HepG2 (cell line): Measurements from ENCODE around the gene POLE3. TPM values are rescaled to one million over a fixed set of nuclear protein-coding genes. Genes with fewer than 3 reads are reported as not detected.

Source experiments
- HOXA5 ChIP-seq: sonication (generic); formaldehyde crosslinking; IDR thresholded peaks from 2 replicates; pipeline ENCODE4 v1.4.0; 2020; ENCODE audit warnings: missing genetic modification reagents
- MTF1 ChIP-seq: sonication (generic); formaldehyde crosslinking; IDR thresholded peaks from 2 replicates; pipeline ENCODE4 v1.5.0; 2020; ENCODE audit warnings: missing genetic modification reagents
- ZNF331 ChIP-seq: sonication (generic); formaldehyde crosslinking; IDR thresholded peaks from 2 replicates; pipeline ENCODE4 v1.4.0; 2020; ENCODE audit warnings: missing genetic modification reagents
- ZNF44 ChIP-seq: sonication (generic); formaldehyde crosslinking; IDR thresholded peaks from 2 replicates; pipeline ENCODE4 v1.5.1; 2020; ENCODE audit warnings: mild to moderate bottlenecking, missing genetic modification reagents
- ZNF703 ChIP-seq: sonication (generic); formaldehyde crosslinking; IDR thresholded peaks from 2 replicates; pipeline ENCODE4 v1.5.1; 2020; ENCODE audit warnings: missing genetic modification reagents, mild to moderate bottlenecking, moderate library complexity, borderline replicate concordance
- ZNF790 ChIP-seq: sonication (generic); formaldehyde crosslinking; IDR thresholded peaks from 2 replicates; pipeline ENCODE4 v1.8.0; 2022; ENCODE audit warnings: missing genetic modification reagents, mild to moderate bottlenecking, borderline replicate concordance
- polyA plus RNA-seq, 8 experiments: library from polyadenylated mRNA; depleted of rRNA in 3 of 8; stranded (reverse) in 7 of 8; unstranded in 1 of 8; fragments of >200 nt; fragmentation: Illumina TruSeq in 4 of 8; extraction: Trizol in 4 of 8; gene quantifications; 2 replicates each; pipeline versions ENCODE4 v1.2.1 to v1.2.3, GENCODE V29; 2011 to 2016; ENCODE audit warnings: low read depth in 4 of 8, missing spikeins in 1 of 8, mixed read lengths in 1 of 8; ENCODE audit not compliant: insufficient read depth in 1 of 8
- total RNA-seq, 5 experiments: library from RNA; depleted of rRNA; stranded (reverse); fragments of >200 nt; fragmentation: Illumina TruSeq; extraction: Trizol; gene quantifications; 2 replicates each; pipeline ENCODE4 v1.2.3, GENCODE V29; 2016; ENCODE audit warnings: low read depth in 1 of 5
- TF ChIP-seq, protein P1 (sequence below): sonication (generic); formaldehyde crosslinking; IDR thresholded peaks from 2 replicates; pipeline ENCODE4 v1.9.0; 2021; ENCODE audit warnings: mild to moderate bottlenecking, missing genetic modification reagents
- TF ChIP-seq, protein P2 (sequence below): conservative IDR thresholded peaks from 2 replicates; pipeline ENCODE4 v1.6.1; 2018; ENCODE audit warnings: missing genetic modification reagents
- TF ChIP-seq, protein P3 (sequence below): sonication (generic); formaldehyde crosslinking; IDR thresholded peaks from 2 replicates; pipeline ENCODE4 v1.4.0; 2020; ENCODE audit warnings: low read depth, missing genetic modification reagents
- TF ChIP-seq, protein P4 (sequence below), 2 experiments: sonication (generic) in 1 of 2; formaldehyde crosslinking in 1 of 2; IDR thresholded peaks; 2 replicates each; pipeline versions ENCODE4 v1.6.1 to v1.9.0; 2014 to 2022; ENCODE audit warnings: antibody characterized with exemption in 1 of 2, borderline replicate concordance in 1 of 2, inconsistent platforms in 1 of 2, low read depth in 1 of 2, missing genetic modification reagents in 1 of 2

The POLE3 gene
- total and polyA plus RNA-seq, 2 of the 13 experiments (the other 11 are each of a cell fraction or from before 2014, with no cell fraction given) = 36.0 to 77.2 TPM

DNA sequence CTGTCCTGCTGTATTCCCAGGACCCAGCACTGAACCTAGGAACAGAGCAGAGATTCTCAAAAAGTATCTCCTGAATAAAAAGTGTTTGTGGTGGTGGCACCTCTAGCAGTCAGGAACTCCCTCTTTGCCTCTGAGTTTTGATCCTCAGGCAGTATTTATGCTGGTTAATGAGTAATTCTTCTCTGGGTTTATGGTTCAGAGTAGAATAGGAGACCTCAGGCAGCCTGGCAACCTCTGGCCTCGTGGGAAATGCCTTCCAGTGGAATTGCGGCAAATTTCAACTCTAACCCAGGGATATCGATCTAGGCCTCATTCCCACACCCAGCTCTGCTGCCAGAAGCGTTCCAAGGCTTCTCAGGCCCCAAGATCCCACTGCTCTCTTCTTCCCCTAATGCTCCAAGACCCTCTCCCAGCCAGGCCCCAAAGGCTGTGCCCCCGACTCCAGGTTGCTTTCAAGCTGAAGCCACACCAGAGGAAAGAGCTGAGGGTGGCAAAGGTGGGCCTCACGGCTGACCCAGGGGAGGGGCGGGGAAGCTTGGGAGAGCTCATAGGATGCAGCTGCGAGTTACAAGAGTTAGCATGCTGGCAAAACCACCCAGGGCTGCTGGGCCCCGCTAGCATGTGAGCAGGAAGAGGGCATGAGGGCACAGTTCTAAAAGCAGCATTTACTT is 22.8 kb downstream of the POLE3 start (continued):
- TF ChIP-seq, protein P1, sequence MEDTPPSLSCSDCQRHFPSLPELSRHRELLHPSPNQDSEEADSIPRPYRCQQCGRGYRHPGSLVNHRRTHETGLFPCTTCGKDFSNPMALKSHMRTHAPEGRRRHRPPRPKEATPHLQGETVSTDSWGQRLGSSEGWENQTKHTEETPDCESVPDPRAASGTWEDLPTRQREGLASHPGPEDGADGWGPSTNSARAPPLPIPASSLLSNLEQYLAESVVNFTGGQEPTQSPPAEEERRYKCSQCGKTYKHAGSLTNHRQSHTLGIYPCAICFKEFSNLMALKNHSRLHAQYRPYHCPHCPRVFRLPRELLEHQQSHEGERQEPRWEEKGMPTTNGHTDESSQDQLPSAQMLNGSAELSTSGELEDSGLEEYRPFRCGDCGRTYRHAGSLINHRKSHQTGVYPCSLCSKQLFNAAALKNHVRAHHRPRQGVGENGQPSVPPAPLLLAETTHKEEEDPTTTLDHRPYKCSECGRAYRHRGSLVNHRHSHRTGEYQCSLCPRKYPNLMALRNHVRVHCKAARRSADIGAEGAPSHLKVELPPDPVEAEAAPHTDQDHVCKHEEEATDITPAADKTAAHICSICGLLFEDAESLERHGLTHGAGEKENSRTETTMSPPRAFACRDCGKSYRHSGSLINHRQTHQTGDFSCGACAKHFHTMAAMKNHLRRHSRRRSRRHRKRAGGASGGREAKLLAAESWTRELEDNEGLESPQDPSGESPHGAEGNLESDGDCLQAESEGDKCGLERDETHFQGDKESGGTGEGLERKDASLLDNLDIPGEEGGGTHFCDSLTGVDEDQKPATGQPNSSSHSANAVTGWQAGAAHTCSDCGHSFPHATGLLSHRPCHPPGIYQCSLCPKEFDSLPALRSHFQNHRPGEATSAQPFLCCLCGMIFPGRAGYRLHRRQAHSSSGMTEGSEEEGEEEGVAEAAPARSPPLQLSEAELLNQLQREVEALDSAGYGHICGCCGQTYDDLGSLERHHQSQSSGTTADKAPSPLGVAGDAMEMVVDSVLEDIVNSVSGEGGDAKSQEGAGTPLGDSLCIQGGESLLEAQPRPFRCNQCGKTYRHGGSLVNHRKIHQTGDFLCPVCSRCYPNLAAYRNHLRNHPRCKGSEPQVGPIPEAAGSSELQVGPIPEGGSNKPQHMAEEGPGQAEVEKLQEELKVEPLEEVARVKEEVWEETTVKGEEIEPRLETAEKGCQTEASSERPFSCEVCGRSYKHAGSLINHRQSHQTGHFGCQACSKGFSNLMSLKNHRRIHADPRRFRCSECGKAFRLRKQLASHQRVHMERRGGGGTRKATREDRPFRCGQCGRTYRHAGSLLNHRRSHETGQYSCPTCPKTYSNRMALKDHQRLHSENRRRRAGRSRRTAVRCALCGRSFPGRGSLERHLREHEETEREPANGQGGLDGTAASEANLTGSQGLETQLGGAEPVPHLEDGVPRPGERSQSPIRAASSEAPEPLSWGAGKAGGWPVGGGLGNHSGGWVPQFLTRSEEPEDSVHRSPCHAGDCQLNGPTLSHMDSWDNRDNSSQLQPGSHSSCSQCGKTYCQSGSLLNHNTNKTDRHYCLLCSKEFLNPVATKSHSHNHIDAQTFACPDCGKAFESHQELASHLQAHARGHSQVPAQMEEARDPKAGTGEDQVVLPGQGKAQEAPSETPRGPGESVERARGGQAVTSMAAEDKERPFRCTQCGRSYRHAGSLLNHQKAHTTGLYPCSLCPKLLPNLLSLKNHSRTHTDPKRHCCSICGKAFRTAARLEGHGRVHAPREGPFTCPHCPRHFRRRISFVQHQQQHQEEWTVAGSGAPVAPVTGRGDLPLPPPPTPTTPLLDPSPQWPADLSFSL (CRISPR knock-in tag) = no peak
- peak; percentile 85 for TF ChIP-seq HOXA5 (CRISPR knock-in tag)
- TF ChIP-seq, protein P2, sequence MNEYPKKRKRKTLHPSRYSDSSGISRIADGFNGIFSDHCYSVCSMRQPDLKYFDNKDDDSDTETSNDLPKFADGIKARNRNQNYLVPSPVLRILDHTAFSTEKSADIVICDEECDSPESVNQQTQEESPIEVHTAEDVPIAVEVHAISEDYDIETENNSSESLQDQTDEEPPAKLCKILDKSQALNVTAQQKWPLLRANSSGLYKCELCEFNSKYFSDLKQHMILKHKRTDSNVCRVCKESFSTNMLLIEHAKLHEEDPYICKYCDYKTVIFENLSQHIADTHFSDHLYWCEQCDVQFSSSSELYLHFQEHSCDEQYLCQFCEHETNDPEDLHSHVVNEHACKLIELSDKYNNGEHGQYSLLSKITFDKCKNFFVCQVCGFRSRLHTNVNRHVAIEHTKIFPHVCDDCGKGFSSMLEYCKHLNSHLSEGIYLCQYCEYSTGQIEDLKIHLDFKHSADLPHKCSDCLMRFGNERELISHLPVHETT = no peak; the same call in 1 of the 2 replicates
- TF ChIP-seq ZNF331 (CRISPR knock-in tag) = no peak; the same call in 1 of the 2 replicates
- no peak for TF ChIP-seq ZNF44 (CRISPR knock-in tag)
- no peak for TF ChIP-seq ZNF703
- TF ChIP-seq, protein P3, sequence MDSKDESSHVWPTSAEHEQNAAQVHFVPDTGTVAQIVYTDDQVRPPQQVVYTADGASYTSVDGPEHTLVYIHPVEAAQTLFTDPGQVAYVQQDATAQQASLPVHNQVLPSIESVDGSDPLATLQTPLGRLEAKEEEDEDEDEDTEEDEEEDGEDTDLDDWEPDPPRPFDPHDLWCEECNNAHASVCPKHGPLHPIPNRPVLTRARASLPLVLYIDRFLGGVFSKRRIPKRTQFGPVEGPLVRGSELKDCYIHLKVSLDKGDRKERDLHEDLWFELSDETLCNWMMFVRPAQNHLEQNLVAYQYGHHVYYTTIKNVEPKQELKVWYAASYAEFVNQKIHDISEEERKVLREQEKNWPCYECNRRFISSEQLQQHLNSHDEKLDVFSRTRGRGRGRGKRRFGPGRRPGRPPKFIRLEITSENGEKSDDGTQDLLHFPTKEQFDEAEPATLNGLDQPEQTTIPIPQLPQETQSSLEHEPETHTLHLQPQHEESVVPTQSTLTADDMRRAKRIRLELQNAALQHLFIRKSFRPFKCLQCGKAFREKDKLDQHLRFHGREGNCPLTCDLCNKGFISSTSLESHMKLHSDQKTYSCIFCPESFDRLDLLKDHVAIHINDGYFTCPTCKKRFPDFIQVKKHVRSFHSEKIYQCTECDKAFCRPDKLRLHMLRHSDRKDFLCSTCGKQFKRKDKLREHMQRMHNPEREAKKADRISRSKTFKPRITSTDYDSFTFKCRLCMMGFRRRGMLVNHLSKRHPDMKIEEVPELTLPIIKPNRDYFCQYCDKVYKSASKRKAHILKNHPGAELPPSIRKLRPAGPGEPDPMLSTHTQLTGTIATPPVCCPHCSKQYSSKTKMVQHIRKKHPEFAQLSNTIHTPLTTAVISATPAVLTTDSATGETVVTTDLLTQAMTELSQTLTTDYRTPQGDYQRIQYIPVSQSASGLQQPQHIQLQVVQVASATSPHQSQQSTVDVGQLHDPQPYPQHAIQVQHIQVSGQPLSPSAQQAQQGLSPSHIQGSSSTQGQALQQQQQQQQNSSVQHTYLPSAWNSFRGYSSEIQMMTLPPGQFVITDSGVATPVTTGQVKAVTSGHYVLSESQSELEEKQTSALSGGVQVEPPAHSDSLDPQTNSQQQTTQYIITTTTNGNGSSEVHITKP (CRISPR knock-in tag) = no peak
- TF ChIP-seq ZNF790 (CRISPR knock-in tag) = no peak
- TF ChIP-seq, protein P4, sequence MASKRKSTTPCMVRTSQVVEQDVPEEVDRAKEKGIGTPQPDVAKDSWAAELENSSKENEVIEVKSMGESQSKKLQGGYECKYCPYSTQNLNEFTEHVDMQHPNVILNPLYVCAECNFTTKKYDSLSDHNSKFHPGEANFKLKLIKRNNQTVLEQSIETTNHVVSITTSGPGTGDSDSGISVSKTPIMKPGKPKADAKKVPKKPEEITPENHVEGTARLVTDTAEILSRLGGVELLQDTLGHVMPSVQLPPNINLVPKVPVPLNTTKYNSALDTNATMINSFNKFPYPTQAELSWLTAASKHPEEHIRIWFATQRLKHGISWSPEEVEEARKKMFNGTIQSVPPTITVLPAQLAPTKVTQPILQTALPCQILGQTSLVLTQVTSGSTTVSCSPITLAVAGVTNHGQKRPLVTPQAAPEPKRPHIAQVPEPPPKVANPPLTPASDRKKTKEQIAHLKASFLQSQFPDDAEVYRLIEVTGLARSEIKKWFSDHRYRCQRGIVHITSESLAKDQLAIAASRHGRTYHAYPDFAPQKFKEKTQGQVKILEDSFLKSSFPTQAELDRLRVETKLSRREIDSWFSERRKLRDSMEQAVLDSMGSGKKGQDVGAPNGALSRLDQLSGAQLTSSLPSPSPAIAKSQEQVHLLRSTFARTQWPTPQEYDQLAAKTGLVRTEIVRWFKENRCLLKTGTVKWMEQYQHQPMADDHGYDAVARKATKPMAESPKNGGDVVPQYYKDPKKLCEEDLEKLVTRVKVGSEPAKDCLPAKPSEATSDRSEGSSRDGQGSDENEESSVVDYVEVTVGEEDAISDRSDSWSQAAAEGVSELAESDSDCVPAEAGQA (IDR thresholded peaks at IDR 0.05; ENCODE audit: low read depth) = no peak
- TF ChIP-seq, protein P4 (CRISPR knock-in tag; IDR thresholded peaks at IDR 0.05; ENCODE audit: borderline replicate concordance) = no peak
- no peak for TF ChIP-seq MTF1
